ENCODE results near the gene AGXT2. TPM values are rescaled to one million over a fixed set of nuclear protein-coding genes. Genes with fewer than 3 reads are reported as not detected.

The AGXT2 gene
- total RNA-seq, 4 donors from 2014 or later = not detected

- TF ChIP-seq, protein P1, sequence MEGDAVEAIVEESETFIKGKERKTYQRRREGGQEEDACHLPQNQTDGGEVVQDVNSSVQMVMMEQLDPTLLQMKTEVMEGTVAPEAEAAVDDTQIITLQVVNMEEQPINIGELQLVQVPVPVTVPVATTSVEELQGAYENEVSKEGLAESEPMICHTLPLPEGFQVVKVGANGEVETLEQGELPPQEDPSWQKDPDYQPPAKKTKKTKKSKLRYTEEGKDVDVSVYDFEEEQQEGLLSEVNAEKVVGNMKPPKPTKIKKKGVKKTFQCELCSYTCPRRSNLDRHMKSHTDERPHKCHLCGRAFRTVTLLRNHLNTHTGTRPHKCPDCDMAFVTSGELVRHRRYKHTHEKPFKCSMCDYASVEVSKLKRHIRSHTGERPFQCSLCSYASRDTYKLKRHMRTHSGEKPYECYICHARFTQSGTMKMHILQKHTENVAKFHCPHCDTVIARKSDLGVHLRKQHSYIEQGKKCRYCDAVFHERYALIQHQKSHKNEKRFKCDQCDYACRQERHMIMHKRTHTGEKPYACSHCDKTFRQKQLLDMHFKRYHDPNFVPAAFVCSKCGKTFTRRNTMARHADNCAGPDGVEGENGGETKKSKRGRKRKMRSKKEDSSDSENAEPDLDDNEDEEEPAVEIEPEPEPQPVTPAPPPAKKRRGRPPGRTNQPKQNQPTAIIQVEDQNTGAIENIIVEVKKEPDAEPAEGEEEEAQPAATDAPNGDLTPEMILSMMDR (IDR thresholded peaks at IDR 0.05; ENCODE audit: low read depth) = no peak
These were observed 41.9 kb upstream of the AGXT2 start for GRCh38 chr5:35089334-35090314.

DNA sequence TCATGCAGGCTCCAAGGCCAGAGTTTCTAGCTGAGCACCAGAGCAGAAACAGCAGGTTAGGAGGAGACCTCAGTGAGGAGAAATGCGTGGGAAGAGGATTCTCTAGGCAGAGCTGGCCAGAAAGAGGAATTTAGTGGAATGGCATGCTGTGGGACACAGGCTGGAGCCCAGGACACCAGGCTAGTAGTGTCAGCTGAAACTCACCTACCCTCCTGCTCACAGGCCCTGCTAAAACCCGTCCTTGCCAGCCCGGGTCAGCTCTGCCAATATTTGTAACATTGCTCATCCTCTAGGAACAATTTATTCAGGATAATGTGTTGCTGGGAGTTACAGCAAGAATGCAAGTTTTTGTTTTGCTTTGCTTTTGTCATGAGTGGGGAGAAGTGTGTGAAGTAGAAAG, 40.2 kb upstream of the AGXT2 start:
- TF ChIP-seq, protein P1 (IDR thresholded peaks at IDR 0.05; ENCODE audit: low read depth) = no peak

- TF ChIP-seq, protein P1 (IDR thresholded peaks at IDR 0.05; ENCODE audit: low read depth) = no peak
These were observed 35.4 kb upstream of the AGXT2 start for GRCh38 chr5:35083150-35083549.

DNA sequence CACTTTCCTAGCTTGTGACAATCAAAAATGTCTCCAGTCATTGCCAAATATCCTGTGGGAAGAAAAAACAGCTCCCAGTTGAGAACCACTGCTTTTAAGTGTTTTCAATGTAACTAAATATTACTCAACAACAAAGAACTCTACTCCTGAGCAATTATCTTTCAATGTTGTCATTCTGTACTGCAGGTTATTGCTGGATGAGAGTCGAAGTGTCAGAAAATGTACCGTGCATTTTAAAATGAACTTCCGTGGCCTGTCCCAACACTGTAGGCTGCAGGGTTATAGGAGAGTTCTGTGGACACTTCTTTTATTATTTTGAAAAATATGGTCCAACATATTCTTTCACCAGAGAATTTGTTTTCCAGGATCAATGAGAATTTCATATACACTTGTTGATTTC, 34.8 kb upstream of the AGXT2 start:
- TF ChIP-seq, protein P1 (IDR thresholded peaks at IDR 0.05; ENCODE audit: low read depth) = no peak

GRCh38 chr5:35081134-35081533, 33.4 kb upstream of the AGXT2 start:
- TF ChIP-seq, protein P1 (IDR thresholded peaks at IDR 0.05; ENCODE audit: low read depth) = no peak

GRCh38 chr5:35073160-35073559, 25.4 kb upstream of the AGXT2 start:
- TF ChIP-seq, protein P1 (IDR thresholded peaks at IDR 0.05; ENCODE audit: low read depth) = no peak

DNA sequence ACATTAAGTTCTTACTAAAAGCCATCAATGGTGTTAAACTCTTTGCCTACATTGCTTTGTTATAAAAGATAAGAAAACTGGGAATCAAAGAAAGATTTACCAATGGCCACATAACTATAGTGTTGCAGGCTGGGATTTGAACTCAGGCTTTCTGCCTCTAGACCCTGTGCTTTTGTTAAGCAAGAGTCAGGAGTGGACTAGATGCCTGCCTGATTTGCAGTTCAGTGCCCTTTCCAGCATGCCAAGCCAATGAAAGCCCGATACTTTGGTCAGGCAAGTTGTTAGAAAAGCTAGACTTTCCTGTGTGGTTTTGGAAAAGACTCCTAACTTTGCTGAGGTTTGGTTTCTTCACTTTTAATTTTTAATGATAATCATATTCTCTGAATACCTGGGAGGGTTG, 21.4 kb upstream of the AGXT2 start:
- TF ChIP-seq, protein P1 (IDR thresholded peaks at IDR 0.05; ENCODE audit: low read depth) = no peak
